ENCODE results near the gene CPOX. TPM values are rescaled to one million over a fixed set of nuclear protein-coding genes. Genes with fewer than 3 reads are reported as not detected.
A peak's percentile ranks its signal among the peaks of the same experiment; 100 is the strongest.

Gene CPOX
- total and polyA plus RNA-seq, 10 of the 15 experiments (the other 5 are each of a cell fraction or from before 2014, with no cell fraction given) = 40.7 to 72.6 (median 64.5) TPM

DNA sequence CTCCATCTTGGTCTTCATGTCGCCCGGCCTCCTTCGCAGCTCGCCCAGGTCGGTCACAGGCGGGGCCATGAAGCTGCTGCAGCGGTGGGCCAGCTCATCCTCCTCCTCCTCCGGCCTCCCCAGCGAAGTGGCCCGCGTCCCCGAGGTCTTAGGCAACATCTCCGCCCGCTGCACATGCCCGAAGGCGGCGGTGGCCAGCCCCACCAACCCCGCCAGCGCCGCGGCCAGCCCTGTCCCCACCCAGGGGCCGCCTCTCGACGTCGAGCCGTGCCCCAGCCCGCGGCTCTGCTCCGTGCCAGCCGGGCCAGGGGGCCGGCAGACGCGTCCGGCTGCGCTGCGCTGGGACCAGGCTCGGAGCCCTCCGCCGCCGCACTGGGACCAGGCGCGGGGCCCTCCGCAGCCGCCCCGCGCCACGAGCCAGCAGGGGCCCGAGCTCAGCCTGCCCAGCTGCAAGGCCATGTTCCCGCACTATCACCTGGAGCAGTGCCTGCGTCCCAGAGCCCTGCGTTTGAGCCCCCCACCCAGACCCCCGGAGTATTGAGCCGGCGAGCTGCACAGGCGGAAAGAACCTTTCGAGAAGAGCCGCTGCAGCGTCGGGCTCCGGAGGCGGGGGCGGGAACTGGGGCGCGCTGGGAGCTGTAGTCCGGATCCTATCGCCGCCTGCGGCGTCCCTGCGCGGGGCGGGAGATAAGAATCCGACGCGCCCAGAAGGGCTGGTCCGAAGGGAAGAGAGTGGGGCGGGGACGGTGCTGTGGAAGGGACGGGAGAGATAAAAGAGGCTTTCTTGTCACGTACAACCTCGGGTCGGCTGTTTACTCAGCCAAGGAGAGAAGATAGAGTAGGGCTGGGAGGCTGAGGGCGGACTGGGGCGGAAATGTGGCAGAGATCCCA, at the start of gene CPOX (continued):
- TF ChIP-seq, protein P1, sequence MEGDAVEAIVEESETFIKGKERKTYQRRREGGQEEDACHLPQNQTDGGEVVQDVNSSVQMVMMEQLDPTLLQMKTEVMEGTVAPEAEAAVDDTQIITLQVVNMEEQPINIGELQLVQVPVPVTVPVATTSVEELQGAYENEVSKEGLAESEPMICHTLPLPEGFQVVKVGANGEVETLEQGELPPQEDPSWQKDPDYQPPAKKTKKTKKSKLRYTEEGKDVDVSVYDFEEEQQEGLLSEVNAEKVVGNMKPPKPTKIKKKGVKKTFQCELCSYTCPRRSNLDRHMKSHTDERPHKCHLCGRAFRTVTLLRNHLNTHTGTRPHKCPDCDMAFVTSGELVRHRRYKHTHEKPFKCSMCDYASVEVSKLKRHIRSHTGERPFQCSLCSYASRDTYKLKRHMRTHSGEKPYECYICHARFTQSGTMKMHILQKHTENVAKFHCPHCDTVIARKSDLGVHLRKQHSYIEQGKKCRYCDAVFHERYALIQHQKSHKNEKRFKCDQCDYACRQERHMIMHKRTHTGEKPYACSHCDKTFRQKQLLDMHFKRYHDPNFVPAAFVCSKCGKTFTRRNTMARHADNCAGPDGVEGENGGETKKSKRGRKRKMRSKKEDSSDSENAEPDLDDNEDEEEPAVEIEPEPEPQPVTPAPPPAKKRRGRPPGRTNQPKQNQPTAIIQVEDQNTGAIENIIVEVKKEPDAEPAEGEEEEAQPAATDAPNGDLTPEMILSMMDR (IDR thresholded peaks at IDR 0.05 in 2 of 3, conservative IDR thresholded peaks at IDR 0.05 in 1 of 3; ENCODE audit: control insufficient read depth in 2 of 3, extremely low read depth in 1 of 3, insufficient read depth in 1 of 3, low read depth in 3 of 3, low read length in 3 of 3) = no peak
- TF ChIP-seq MEF2B (IDR thresholded peaks at IDR 0.05; ENCODE audit: partially characterized antibody, poor library complexity, severe bottlenecking) = peak; percentile 19
- TF ChIP-seq MTA2 (IDR thresholded peaks at IDR 0.05; ENCODE audit: low read depth) = no peak
- TF ChIP-seq, protein P2, sequence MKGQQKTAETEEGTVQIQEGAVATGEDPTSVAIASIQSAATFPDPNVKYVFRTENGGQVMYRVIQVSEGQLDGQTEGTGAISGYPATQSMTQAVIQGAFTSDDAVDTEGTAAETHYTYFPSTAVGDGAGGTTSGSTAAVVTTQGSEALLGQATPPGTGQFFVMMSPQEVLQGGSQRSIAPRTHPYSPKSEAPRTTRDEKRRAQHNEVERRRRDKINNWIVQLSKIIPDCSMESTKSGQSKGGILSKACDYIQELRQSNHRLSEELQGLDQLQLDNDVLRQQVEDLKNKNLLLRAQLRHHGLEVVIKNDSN (IDR thresholded peaks at IDR 0.05; ENCODE audit: borderline replicate concordance, extremely low read length, insufficient read depth, low read depth, low read length) = no peak
- TF ChIP-seq SUZ12 (IDR thresholded peaks at IDR 0.05; ENCODE audit: unreplicated experiment) = no peak
- peak; percentile 51; the same call in 1 of the 2 replicates for TF ChIP-seq CBX5 (IDR thresholded peaks at IDR 0.05; ENCODE audit: low read depth)
- no peak; the same call in 1 of the 2 replicates for TF ChIP-seq TCF3 (IDR thresholded peaks at IDR 0.05; ENCODE audit: borderline replicate concordance, insufficient read depth, low read depth, low read length)
- TF ChIP-seq, protein P3, sequence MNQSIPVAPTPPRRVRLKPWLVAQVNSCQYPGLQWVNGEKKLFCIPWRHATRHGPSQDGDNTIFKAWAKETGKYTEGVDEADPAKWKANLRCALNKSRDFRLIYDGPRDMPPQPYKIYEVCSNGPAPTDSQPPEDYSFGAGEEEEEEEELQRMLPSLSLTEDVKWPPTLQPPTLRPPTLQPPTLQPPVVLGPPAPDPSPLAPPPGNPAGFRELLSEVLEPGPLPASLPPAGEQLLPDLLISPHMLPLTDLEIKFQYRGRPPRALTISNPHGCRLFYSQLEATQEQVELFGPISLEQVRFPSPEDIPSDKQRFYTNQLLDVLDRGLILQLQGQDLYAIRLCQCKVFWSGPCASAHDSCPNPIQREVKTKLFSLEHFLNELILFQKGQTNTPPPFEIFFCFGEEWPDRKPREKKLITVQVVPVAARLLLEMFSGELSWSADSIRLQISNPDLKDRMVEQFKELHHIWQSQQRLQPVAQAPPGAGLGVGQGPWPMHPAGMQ (IDR thresholded peaks at IDR 0.05; ENCODE audit: borderline replicate concordance) = no peak
- TF ChIP-seq POU2F2 (IDR thresholded peaks at IDR 0.05; ENCODE audit: borderline replicate concordance, low read depth, low read length) = peak; percentile 78; the same call in 2 of the 3 replicates
- TF ChIP-seq, protein P4, sequence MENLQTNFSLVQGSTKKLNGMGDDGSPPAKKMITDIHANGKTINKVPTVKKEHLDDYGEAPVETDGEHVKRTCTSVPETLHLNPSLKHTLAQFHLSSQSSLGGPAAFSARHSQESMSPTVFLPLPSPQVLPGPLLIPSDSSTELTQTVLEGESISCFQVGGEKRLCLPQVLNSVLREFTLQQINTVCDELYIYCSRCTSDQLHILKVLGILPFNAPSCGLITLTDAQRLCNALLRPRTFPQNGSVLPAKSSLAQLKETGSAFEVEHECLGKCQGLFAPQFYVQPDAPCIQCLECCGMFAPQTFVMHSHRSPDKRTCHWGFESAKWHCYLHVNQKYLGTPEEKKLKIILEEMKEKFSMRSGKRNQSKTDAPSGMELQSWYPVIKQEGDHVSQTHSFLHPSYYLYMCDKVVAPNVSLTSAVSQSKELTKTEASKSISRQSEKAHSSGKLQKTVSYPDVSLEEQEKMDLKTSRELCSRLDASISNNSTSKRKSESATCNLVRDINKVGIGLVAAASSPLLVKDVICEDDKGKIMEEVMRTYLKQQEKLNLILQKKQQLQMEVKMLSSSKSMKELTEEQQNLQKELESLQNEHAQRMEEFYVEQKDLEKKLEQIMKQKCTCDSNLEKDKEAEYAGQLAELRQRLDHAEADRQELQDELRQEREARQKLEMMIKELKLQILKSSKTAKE (IDR thresholded peaks at IDR 0.05; ENCODE audit: low read depth, poor library complexity, severe bottlenecking) = no peak
- peak; percentile 62; the same call in 1 of the 2 replicates for TF ChIP-seq GABPA (IDR thresholded peaks at IDR 0.05; ENCODE audit: low read depth)
- peak; percentile 68; the same call in 1 of the 2 replicates for TF ChIP-seq CREM (IDR thresholded peaks at IDR 0.05; ENCODE audit: low read depth)
- TF ChIP-seq NRF1 (conservative IDR thresholded peaks at IDR 0.05; ENCODE audit: low read depth, low read length) = peak; percentile 41; the same call in 1 of the 2 replicates
- TF ChIP-seq ZSCAN29 (IDR thresholded peaks at IDR 0.05) = no peak
- peak; percentile 76 for TF ChIP-seq POLR2A (IDR thresholded peaks at IDR 0.05; ENCODE audit: low read depth, low read length)
- TF ChIP-seq, protein P5, sequence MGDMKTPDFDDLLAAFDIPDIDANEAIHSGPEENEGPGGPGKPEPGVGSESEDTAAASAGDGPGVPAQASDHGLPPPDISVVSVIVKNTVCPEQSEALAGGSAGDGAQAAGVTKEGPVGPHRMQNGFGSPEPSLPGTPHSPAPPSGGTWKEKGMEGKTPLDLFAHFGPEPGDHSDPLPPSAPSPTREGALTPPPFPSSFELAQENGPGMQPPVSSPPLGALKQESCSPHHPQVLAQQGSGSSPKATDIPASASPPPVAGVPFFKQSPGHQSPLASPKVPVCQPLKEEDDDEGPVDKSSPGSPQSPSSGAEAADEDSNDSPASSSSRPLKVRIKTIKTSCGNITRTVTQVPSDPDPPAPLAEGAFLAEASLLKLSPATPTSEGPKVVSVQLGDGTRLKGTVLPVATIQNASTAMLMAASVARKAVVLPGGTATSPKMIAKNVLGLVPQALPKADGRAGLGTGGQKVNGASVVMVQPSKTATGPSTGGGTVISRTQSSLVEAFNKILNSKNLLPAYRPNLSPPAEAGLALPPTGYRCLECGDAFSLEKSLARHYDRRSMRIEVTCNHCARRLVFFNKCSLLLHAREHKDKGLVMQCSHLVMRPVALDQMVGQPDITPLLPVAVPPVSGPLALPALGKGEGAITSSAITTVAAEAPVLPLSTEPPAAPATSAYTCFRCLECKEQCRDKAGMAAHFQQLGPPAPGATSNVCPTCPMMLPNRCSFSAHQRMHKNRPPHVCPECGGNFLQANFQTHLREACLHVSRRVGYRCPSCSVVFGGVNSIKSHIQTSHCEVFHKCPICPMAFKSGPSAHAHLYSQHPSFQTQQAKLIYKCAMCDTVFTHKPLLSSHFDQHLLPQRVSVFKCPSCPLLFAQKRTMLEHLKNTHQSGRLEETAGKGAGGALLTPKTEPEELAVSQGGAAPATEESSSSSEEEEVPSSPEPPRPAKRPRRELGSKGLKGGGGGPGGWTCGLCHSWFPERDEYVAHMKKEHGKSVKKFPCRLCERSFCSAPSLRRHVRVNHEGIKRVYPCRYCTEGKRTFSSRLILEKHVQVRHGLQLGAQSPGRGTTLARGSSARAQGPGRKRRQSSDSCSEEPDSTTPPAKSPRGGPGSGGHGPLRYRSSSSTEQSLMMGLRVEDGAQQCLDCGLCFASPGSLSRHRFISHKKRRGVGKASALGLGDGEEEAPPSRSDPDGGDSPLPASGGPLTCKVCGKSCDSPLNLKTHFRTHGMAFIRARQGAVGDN (IDR thresholded peaks at IDR 0.05) = no peak

Data from GM12878 (cell line).